DOHH2 (cell line): ENCODE results near the gene UNC5C.

Experiments used
- H3F3A ChIP-seq: fragments of 200-600 bp; sonication (generic), shearing (Covaris generic); 2 replicates; pipeline ENCODE4 v1.6.0; 2016; ENCODE audit warnings: antibody characterized with exemption, mild to moderate bottlenecking; ENCODE audit not compliant: control insufficient read depth, insufficient read depth
- H3K27ac ChIP-seq: fragments of 200-600 bp; sonication (generic); 2 replicates; pipeline ENCODE4 v1.5.1; 2014; ENCODE audit warnings: low read depth, mild to moderate bottlenecking, low read length, moderate library complexity
- H3K27me3 ChIP-seq: fragments of 200-600 bp; sonication (generic); 2 replicates; pipeline ENCODE4 v1.6.1; 2014; ENCODE audit warnings: mild to moderate bottlenecking, low read length, mixed read lengths; ENCODE audit not compliant: control insufficient read depth
- H3K36me3 ChIP-seq: fragments of 200-600 bp; sonication (generic); 2 replicates; pipeline ENCODE4 v1.6.1; 2014; ENCODE audit warnings: mild to moderate bottlenecking, low read length, moderate library complexity, mixed read lengths; ENCODE audit not compliant: control insufficient read depth
- H3K4me1 ChIP-seq: fragments of 200-600 bp; sonication (generic); 2 replicates; pipeline ENCODE4 v1.6.1; 2014; ENCODE audit warnings: mild to moderate bottlenecking, low read length, mixed read lengths; ENCODE audit not compliant: control insufficient read depth
- H3K4me2 ChIP-seq: fragments of 200-600 bp; sonication (generic); 2 replicates; pipeline ENCODE4 v1.6.0; 2014; ENCODE audit warnings: mild to moderate bottlenecking, low read length, moderate library complexity
- H3K4me3 ChIP-seq: fragments of 200-600 bp; sonication (generic); 2 replicates; pipeline ENCODE4 v1.5.1; 2014; ENCODE audit warnings: mild to moderate bottlenecking, low read length, mixed read lengths
- H3K79me2 ChIP-seq: fragments of 200-600 bp; sonication (generic); 2 replicates; pipeline ENCODE4 v1.6.1; 2014; ENCODE audit warnings: mild to moderate bottlenecking, low read length, mixed read lengths; ENCODE audit not compliant: control insufficient read depth
- H3K9me2 ChIP-seq: fragments of 200-600 bp; sonication (generic); replicated peaks from 2 replicates; pipeline ENCODE4 v1.6.1; 2014; ENCODE audit warnings: mild to moderate bottlenecking, low read length, mixed read lengths; ENCODE audit not compliant: control insufficient read depth
- H3K9me3 ChIP-seq: fragments of 200-600 bp; sonication (generic); 2 replicates; pipeline ENCODE4 v1.6.1; 2014; ENCODE audit warnings: antibody characterized with exemption, low read length, mixed read lengths; ENCODE audit not compliant: control insufficient read depth, insufficient read depth
- H4K20me1 ChIP-seq: fragments of 200-600 bp; sonication (generic); 2 replicates; pipeline ENCODE4 v1.6.0; 2014; ENCODE audit warnings: low read depth, mild to moderate bottlenecking, antibody characterized with exemption, low read length, moderate library complexity; ENCODE audit not compliant: control insufficient read depth, insufficient read depth
- EZH2phosphoT487 ChIP-seq: fragments of 200-600 bp; sonication (generic); IDR thresholded peaks from 2 replicates; pipeline ENCODE4 v1.6.1; 2017; ENCODE audit warnings: borderline replicate concordance, mild to moderate bottlenecking, antibody characterized with exemption, low read length, moderate library complexity, mixed read lengths
- TF ChIP-seq, protein P1 (sequence below): fragments of 200-600 bp; sonication (generic); IDR thresholded peaks from one replicate; pipeline ENCODE4 v1.5.1; 2014; ENCODE audit warnings: antibody characterized with exemption, mild to moderate bottlenecking, low read depth, low read length; ENCODE audit not compliant: poor library complexity, severe bottlenecking

Gene UNC5C

DNA sequence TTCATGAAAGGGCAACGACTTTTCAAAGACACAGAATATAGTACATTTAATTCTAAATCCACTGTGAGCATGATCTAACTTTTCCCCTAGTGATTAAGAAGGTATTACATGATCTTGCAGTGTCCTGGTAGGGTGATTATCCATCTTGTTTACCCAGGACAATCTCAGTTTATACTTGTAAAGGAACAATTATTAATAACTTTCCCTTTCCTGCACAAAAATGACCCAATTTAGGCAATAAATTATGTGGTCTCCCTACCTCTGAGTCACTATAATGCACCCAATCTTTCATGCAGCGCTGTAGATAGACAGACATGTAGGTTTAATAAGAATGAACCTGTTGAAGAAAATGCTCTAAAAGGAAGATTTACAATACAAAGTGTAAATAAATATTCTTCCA lies 22.7 kb downstream of the UNC5C start:
- Histone ChIP-seq H3K4me1 (no peaks in the 10 kb centered on the region), H3K27me3 (no peaks in the 10 kb centered on the region), H3K27ac (no peak overlapping the region), H3K79me2 (no peaks in the 10 kb centered on the region), H3K4me2 (no peak overlapping the region), H3F3A (no peaks in the 10 kb centered on the region), H4K20me1 (no peaks in the 10 kb centered on the region), H3K9me2 (no peaks in the 10 kb centered on the region), H3K4me3 (no peak overlapping the region), H3K36me3 (no peaks in the 10 kb centered on the region), H3K9me3 (no peaks in the 10 kb centered on the region)
- TF ChIP-seq, protein P1, sequence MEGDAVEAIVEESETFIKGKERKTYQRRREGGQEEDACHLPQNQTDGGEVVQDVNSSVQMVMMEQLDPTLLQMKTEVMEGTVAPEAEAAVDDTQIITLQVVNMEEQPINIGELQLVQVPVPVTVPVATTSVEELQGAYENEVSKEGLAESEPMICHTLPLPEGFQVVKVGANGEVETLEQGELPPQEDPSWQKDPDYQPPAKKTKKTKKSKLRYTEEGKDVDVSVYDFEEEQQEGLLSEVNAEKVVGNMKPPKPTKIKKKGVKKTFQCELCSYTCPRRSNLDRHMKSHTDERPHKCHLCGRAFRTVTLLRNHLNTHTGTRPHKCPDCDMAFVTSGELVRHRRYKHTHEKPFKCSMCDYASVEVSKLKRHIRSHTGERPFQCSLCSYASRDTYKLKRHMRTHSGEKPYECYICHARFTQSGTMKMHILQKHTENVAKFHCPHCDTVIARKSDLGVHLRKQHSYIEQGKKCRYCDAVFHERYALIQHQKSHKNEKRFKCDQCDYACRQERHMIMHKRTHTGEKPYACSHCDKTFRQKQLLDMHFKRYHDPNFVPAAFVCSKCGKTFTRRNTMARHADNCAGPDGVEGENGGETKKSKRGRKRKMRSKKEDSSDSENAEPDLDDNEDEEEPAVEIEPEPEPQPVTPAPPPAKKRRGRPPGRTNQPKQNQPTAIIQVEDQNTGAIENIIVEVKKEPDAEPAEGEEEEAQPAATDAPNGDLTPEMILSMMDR = no peak
- no peak for TF ChIP-seq EZH2phosphoT487

DNA sequence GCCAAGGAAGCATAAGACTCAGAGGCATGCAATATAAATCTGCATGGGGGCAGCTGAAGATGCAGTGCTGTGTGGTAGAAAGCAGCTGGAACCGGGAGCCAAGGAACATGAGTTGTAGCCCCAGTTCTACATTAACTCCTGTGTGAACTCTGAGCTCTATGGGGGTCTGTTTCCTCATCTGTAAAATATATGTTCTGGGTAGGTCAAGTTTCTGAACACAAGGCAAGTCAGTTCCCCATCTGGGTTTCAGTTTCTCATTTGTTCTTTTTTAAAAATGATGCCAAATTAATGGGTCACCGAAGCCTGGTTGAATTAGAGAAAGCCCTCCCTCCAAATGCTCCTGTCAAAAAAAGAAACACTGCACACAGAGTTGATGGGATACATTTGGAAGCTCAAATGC lies 24.0 kb downstream of the UNC5C start:
- Histone ChIP-seq H3K4me2 (no peak overlapping the region), H3K9me3 (no peaks in the 10 kb centered on the region), H4K20me1 (no peaks in the 10 kb centered on the region), H3K4me1 (no peaks in the 10 kb centered on the region), H3K9me2 (no peaks in the 10 kb centered on the region), H3K79me2 (no peaks in the 10 kb centered on the region), H3K27ac (no peak overlapping the region), H3K27me3 (no peaks in the 10 kb centered on the region), H3K4me3 (no peak overlapping the region), H3F3A (no peaks in the 10 kb centered on the region), H3K36me3 (no peaks in the 10 kb centered on the region)
- TF ChIP-seq EZH2phosphoT487 = no peak
- TF ChIP-seq, protein P1 = no peak

DNA sequence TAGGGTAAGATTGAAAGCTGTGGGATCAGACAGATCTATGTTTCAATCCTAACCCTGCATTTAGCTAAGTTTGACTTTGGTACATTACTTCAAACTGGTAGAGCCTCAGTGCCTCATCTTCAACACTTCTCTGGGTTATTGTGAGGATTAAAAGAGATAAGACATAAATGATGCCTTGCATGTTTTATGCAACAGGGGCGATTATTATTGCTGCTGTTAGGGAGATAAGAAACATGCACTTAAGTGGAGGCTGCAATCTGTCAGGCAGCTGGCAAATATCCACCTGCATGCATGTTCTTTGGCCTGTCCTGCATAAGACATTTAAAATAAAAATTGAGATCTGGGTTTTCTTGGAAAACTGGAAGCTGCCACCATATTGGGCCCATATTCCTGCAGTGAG lies 24.6 kb downstream of the UNC5C start:
- Histone ChIP-seq H3K4me2 (no peak overlapping the region), H3K4me1 (no peaks in the 10 kb centered on the region)

More for the DNA sequence above, 24.6 kb downstream of the UNC5C start:
- Histone ChIP-seq H3K4me3 (no peak overlapping the region), H3K79me2 (no peaks in the 10 kb centered on the region), H3K27me3 (no peaks in the 10 kb centered on the region), H3K9me3 (no peaks in the 10 kb centered on the region), H3F3A (no peaks in the 10 kb centered on the region), H3K36me3 (no peaks in the 10 kb centered on the region), H4K20me1 (no peaks in the 10 kb centered on the region), H3K27ac (no peak overlapping the region), H3K9me2 (no peaks in the 10 kb centered on the region)
- TF ChIP-seq EZH2phosphoT487 = no peak
- TF ChIP-seq, protein P1 = no peak
